T1000 (cell line): Measurements from ENCODE around the gene CALHM4.

Experiments
- DNase-seq: peaks from one replicate; lab custom pipeline; 2025; ENCODE audit warnings: mixed read lengths; lab: John Stamatoyannopoulos, UW

Gene CALHM4

GRCh38 chr6:116542426-116542825 is 11.1 kb upstream of the CALHM4 start:
- DNase-seq: no peak

- DNase-seq: no peak
Observed at GRCh38 chr6:116543149-116543548, 10.4 kb upstream of the CALHM4 start.

DNA sequence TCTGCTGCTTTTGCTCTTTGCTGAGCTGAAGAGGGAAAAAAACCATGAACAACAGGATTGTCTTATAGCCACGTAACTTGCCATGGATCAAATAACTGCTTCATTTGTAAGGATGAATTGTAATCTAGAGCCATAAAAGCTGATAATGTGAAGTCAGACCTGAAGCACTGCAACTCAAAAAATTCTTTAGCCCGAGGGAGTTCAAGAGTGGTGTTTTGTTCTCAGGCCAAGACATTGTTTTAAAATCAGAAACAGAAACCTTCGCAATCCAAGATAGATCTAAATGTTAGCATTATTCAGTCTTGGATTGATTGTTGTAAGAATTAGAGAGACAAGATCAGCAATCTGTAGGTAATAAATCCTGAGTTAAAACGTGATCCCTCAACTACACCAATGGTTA is 7.9 kb upstream of the CALHM4 start, which contains the start of gene TRAPPC3L:
TRAPPC3L (minus strand) TSS at position 34 of the 400 bp plus-strand sequence. CDS start 170 bp downstream, outside the sequence.
- no peak for DNase-seq

DNA sequence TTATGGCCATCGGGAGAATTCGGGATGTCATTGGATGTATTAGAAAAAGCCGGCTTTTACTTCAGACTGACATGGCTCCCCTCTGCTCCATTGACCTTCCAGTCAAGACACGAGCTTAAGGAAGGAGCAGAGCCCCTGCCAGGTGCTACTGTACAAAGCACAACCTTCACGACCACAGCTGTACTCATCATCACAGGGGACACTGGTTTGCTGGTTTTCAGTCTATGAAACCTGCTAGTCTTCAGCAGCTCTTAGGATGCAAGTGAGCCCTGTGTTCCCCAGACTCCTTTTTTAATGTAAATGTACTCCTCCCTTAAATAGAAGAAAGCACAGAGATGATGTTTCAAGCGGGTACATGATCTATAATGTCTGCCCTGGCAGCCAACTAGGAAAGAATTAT is 6.2 kb upstream of the CALHM4 start:
- DNase-seq: no peak

- DNase-seq: no peak
Observed at GRCh38 chr6:116550796-116551195, 2.8 kb upstream of the CALHM4 start.

DNA sequence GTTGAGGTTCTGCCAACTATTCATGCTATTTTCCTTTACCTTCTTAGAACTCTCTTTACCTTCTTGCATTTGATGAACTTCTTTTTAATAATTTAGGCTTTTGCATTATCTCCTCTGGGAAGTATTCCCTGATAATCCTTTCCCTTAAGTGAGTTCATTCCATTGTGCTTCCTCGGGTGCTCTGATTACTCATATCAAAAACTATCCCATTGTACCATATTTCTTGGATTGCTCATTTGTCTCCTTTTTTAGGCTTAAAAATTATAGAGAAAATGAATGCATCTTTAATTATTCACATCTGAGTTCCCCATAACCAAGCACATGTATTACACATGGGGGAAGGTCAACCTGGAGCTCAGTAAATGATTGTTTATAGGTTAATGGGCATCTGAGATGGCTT is 2.5 kb downstream of the CALHM4 start:
- no peak for DNase-seq

GRCh38 chr6:116556814-116557415 is 3.4 kb downstream of the CALHM4 start:
- no peak for DNase-seq

GRCh38 chr6:116557893-116558292 is 4.3 kb downstream of the CALHM4 start:
- DNase-seq: peak; percentile 41

- DNase-seq: no peak
Observed at GRCh38 chr6:116560130-116560529, 6.6 kb downstream of the CALHM4 start.

DNA sequence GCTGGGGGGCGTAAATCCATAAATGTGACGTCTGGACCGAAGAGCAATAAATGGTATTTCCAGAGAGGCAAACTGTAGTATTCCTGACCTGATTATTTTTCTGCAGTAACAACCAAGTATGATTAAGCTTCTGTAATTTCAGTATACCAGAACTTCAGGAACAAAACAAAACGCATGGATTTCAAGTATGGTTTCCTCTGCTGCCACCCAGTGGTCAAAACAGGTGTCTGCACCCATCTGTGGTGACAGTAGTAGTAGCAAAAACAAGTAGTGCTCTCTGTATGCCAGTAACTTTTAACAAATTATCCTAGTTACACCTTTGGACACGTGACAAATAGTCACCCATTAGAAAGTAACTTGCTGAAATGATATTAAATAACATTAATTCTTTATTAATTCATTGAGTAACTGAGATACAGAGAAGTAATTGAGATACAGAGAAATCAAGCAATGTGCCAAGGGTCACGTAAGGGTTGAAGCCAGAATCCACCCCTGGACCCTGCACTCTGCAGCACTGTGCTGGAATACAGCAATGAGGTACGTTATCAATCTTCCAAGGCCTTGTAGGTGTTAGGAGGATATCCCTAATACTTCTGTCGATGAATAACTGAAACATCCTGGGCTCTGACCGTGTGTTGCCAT is 7.9 kb downstream of the CALHM4 start:
- peak; percentile 48 for DNase-seq

- no peak for DNase-seq
Observed at GRCh38 chr6:116562019-116562403, 8.5 kb downstream of the CALHM4 start.

- no peak for DNase-seq
Observed at GRCh38 chr6:116562614-116563013, 9.1 kb downstream of the CALHM4 start.

GRCh38 chr6:116563830-116564229 is 10.3 kb downstream of the CALHM4 start:
- DNase-seq: no peak

- no peak for DNase-seq
Observed at GRCh38 chr6:116564311-116564710, 10.8 kb downstream of the CALHM4 start.

DNA sequence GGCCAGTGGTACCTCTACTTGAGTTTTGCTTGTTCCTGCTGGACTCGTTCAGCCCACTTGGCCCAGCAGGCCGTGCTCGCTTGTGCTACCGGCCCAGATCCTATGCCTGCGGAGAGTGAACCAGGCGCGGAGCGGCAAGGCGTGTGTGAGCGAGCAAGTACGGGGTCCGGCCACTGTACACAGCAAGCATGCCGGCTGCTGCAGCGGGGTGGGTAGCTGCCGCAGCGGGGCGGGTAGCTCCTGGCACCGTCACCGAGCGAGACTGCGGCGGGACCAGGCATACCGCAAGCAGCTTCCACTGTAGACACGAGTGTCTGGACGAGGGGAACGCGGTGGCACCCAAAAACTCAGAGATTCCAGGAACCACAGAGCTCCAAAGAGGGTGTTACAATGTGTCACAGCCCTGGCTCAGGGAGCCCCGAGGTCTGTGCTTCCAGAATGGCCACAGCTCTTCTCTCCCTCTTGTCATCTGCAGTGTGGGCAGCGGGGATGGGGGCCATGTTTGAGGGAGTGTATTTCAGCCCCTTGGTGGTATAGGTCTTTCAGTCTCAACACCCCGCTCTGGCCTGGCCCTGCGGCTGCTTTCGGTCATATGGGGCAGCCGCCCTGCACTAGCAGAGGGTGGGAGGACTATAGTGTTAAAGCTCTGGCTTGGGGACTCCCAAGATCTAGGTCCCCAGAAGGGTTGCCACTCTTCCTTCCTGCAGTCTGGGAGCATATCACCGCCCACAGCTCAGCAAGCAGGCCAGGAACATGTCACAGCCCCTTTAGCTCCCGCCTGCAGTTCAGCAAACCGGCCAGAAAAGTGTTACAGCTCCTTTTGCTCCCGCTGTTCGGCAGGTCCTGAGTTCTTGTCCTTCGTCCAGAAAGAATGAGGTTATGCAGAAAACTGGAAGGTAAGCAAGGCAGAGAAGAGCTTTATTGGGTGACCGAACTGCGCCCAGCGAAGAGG is 11.6 kb downstream of the CALHM4 start:
- DNase-seq: no peak

DNA sequence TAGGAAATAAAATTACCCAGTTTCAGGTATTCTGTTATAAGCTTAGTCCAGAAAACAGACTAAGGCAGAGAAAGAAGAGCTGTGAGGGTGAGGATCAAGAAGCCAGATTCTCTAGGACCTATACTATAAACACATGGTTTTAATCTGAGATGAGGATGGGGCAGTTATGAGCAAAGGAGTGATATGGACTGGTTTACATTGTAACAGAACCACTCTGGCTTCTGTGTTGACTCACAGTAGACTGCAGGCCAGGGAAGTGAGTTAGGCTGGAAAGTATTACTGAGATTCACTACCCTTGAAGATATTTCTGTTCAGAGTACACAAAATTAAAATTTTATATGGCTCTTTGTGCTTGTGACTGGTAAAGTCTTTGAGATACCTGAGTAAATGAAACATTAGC is 14.6 kb downstream of the CALHM4 start:
- DNase-seq: no peak

DNA sequence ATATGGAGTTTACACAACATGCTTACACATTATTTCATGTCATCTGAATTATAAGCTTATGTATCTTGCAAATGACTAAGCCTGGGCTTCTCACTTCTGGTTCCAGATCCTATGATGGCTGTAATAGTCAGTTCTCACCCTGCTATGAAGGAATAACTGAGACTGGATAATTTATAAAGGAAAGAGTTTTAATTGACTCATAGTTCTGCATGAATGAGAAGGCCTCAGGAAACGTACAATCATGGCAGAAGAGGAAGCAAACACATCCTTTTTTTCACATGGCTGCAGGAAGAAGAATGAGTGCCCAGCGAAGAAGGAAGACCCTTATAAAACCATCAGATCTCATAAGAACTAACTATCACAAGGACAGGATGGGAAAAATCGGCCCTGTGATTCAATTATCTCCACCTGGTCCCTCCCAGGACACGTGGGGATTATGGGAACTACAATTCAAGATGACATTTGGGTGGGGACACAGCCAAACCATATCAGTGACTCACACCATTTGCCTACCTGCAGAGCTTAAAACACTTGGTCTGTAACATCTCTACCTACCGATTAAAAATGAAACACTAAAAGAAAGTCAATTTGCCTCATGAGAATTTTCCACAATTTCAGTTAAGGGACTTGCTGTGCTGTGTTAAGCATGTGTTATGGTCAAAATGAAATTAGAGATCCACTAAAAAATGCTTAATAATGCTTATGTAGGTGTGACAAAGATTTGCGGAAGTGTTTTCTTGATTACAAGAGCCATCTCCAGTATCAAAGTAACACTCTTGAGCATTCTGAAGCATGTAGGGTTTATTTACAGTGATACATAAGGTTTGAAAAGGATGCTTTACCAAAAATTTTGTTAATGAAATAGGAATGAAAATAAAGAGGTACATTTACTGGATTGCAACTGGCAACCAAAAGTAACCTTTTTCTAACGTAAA is 15.5 kb downstream of the CALHM4 start:
- no peak for DNase-seq

- DNase-seq: peak; percentile 98
Observed at GRCh38 chr6:116570856-116571682, 17.5 kb downstream of the CALHM4 start, which contains the start of gene RWDD1. RWDD1 (plus strand) TSS chr6:116571504; CDS start chr6:116571583, 79 bp downstream.

DNA sequence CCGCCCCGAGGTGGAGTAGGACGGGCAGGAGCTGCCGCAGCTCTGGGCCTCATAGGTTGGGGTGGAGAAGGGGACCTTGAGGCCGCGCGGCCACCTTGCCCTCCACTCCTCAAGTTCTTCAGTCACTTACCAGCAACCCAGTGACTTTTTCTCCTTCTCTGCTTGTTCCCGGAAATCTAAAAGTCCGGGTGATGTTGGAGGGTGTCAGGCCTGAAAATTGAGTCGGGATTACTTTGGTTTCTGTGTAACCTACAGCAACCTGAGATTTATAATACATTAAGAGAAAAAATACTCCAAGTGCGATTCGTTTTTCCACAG is 18.1 kb downstream of the CALHM4 start:
- no peak for DNase-seq

GRCh38 chr6:116572162-116572561 is 18.6 kb downstream of the CALHM4 start:
- DNase-seq: no peak

GRCh38 chr6:116575227-116575626 is 21.7 kb downstream of the CALHM4 start:
- DNase-seq: no peak
